Ovary (tissue), 3 donors: ENCODE measurements around the gene PDE3B.

Source experiments
- EP300 ChIP-seq: sonication (generic); formaldehyde crosslinking; IDR thresholded peaks from one replicate; pipeline ENCODE4 v1.6.1; 2017; ENCODE audit warnings: antibody characterized with exemption
- POLR2A ChIP-seq: fragments of 450-650 bp; IDR thresholded peaks from one replicate; pipeline ENCODE4 v1.6.1; 2017; ENCODE audit warnings: antibody characterized with exemption, mild to moderate bottlenecking, moderate library complexity
- TF ChIP-seq, protein P1 (sequence below), 3 donors: fragments of 450-650 bp in 2 of 3; fragments of 200-600 bp in 1 of 3; IDR thresholded peaks; one replicate each; pipeline versions ENCODE4 v1.5.1 to v1.8.0; 2016 to 2022; ENCODE audit warnings: antibody characterized with exemption in 3 of 3, mild to moderate bottlenecking in 1 of 3
- donor health status: DM: no; HTN: no; CAD: no.

DNA sequence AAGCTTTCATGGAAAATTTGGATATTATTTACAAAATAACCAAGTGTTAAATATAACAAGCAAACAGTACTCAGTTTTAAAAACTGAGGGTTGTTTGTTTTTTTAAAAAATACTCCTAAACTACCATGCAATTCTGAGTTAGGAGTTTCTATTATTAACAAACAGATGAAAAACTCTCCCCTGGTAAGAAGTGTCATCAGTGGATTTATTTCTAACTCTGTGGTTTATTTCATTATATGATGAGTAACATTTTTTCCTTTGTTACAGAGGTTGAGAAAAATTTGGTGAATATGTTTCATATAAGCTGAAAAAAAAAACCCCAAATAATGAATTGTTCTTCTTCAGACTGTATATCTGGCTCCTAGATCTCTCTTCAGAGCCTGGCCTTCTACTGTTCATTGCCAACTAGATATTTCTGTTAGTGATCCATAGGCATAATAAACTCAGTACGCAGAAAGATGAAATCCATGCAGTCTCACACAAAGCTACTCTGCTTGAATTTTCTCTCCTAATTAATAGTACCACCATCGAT is 29.4 kb upstream of the PDE3B start:
- TF ChIP-seq POLR2A (no peak), EP300 (no peak)
- TF ChIP-seq, protein P1, sequence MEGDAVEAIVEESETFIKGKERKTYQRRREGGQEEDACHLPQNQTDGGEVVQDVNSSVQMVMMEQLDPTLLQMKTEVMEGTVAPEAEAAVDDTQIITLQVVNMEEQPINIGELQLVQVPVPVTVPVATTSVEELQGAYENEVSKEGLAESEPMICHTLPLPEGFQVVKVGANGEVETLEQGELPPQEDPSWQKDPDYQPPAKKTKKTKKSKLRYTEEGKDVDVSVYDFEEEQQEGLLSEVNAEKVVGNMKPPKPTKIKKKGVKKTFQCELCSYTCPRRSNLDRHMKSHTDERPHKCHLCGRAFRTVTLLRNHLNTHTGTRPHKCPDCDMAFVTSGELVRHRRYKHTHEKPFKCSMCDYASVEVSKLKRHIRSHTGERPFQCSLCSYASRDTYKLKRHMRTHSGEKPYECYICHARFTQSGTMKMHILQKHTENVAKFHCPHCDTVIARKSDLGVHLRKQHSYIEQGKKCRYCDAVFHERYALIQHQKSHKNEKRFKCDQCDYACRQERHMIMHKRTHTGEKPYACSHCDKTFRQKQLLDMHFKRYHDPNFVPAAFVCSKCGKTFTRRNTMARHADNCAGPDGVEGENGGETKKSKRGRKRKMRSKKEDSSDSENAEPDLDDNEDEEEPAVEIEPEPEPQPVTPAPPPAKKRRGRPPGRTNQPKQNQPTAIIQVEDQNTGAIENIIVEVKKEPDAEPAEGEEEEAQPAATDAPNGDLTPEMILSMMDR (IDR thresholded peaks at IDR 0.05) = no peak
